Testis (tissue), 3 donors: ENCODE data around the gene TFG. TPM values are rescaled to one million over a fixed set of nuclear protein-coding genes. Genes with fewer than 3 reads are reported as not detected.
A peak's percentile ranks its signal among the peaks of the same experiment; 100 is the strongest.

Experiments
- DNase-seq: peaks from one replicate; pipeline ENCODE4 v3.0.0-alpha.2; 2019
- H3K27ac ChIP-seq, 2 donors: fragments of 200-600 bp; sonication (generic); one replicate each; pipeline ENCODE4 v1.5.1; 2019
- H3K27me3 ChIP-seq: fragments of 200-600 bp; sonication (generic); one replicate; pipeline ENCODE4 v1.5.1; 2019
- H3K36me3 ChIP-seq: fragments of 200-600 bp; sonication (generic); one replicate; pipeline ENCODE4 v1.5.1; 2017; ENCODE audit warnings: low read depth; ENCODE audit errors: missing control alignments
- H3K4me1 ChIP-seq: fragments of 200-600 bp; sonication (generic); one replicate; pipeline ENCODE4 v1.5.1; 2019
- H3K4me3 ChIP-seq, 2 donors: fragments of 200-600 bp; sonication (generic); one replicate each; pipeline ENCODE4 v1.5.1; 2017 to 2019
- H3K9me3 ChIP-seq: fragments of 200-600 bp; sonication (generic); one replicate; pipeline ENCODE4 v1.5.1; 2017
- CTCF ChIP-seq, 3 experiments: fragments of 450-650 bp in 2 of 3; fragments of 200-600 bp in 1 of 3; sonication (generic) in 1 of 3; IDR thresholded peaks; one replicate each; pipeline ENCODE4 v1.5.1; 2016 to 2019; ENCODE audit warnings: antibody characterized with exemption in 3 of 3, mild to moderate bottlenecking in 2 of 3, moderate library complexity in 1 of 3
- POLR2A ChIP-seq: fragments of 450-650 bp; IDR thresholded peaks from one replicate; pipeline ENCODE4 v1.6.1; 2017; ENCODE audit warnings: antibody characterized with exemption, mild to moderate bottlenecking, moderate library complexity
- WGBS, 2 donors: methylation state at CpG; one replicate each; pipeline ENCODE4 v1.1.5; 2018; 5-methylcytosine and 5-hydroxymethylcytosine counted together
- intact Hi-C: fragments of 100-400 bp; cut with DNase I; formaldehyde crosslinking; loops from one replicate; pipeline ENCODE4 v1.15.1; 2023; ENCODE audit warnings: low total_unique reads
- polyA plus RNA-seq: library from polyadenylated mRNA; stranded (reverse); fragments of 350-450 nt; fragmentation: Illumina TruSeq; extraction: RNeasy Lipid Tissue Mini Kit (QIAGEN cat#74804); gene quantifications from one replicate; pipeline ENCODE4 v1.2.3, GENCODE V29; 2014; ENCODE audit warnings: low read depth, low replicate concordance; ENCODE audit not compliant: insufficient read depth
- total RNA-seq, 2 donors: library from RNA; depleted of rRNA; stranded (reverse); fragments of >200 nt; gene quantifications; one replicate each; pipeline ENCODE4 v1.2.3, GENCODE V29; 2016

TFG gene
- total and polyA plus RNA-seq, 3 donors from 2014 or later, result 107 to 116 (median 107) TPM

GRCh38 chr3:100702082-100702979 lies 7.0 kb upstream of the TFG start:
- DNase-seq, result no peak

GRCh38 chr3:100702980-100703345 lies 6.3 kb upstream of the TFG start:
- no peaks in the 10 kb centered on the region for H3K27me3 ChIP-seq
- WGBS, 2 donors, result 72 to 76% methylated on average over 5 of the region's 5 CpGs

More at GRCh38 chr3:100702082-100702979, 7.0 kb upstream of the TFG start:
- TF ChIP-seq POLR2A, result no peak
- TF ChIP-seq CTCF (IDR thresholded peaks at IDR 0.05), result no peak
- no peaks in the 10 kb centered on the region for H3K9me3 ChIP-seq
- no peak overlapping the region for H3K4me3 ChIP-seq
- 85 to 88% methylated on average over 4 of the region's 4 CpGs for WGBS, 2 donors
- H3K4me1 ChIP-seq, result no peaks in the 10 kb centered on the region
- no peak overlapping the region for H3K27ac ChIP-seq
- H3K36me3 ChIP-seq, result no peaks in the 10 kb centered on the region
- no peaks in the 10 kb centered on the region for H3K27me3 ChIP-seq
- intact Hi-C loops, result no loop called here

GRCh38 chr3:100703865-100704264 lies 5.4 kb upstream of the TFG start:
- WGBS, 2 donors, result 69 to 72% methylated on average over 4 of the region's 4 CpGs

More at GRCh38 chr3:100702980-100703345, 6.3 kb upstream of the TFG start:
- Histone ChIP-seq H3K36me3 (no peaks in the 10 kb centered on the region), H3K27ac (no peak overlapping the region), H3K4me3 (no peak overlapping the region), H3K4me1 (no peaks in the 10 kb centered on the region), H3K9me3 (no peaks in the 10 kb centered on the region)
- DNase-seq, result no peak
- intact Hi-C loops, result no loop called here
- TF ChIP-seq POLR2A (no peak), CTCF (IDR thresholded peaks at IDR 0.05) (no peak)

GRCh38 chr3:100706365-100706764 lies 2.9 kb upstream of the TFG start:
- Histone ChIP-seq H3K36me3 (no peaks in the 10 kb centered on the region), H3K27ac (no peak overlapping the region), H3K27me3 (no peaks in the 10 kb centered on the region), H3K9me3 (no peaks in the 10 kb centered on the region), H3K4me3 (no peak overlapping the region), H3K4me1 (peaks cover under 1% of the 10 kb centered on the region)
- no peak for DNase-seq
- intact Hi-C loops, result no loop called here
- TF ChIP-seq POLR2A, result no peak
- TF ChIP-seq CTCF (IDR thresholded peaks at IDR 0.05), result no peak
- WGBS, 2 donors, result 73 to 78% methylated on average over 3 of the region's 3 CpGs

More at GRCh38 chr3:100703865-100704264, 5.4 kb upstream of the TFG start:
- Histone ChIP-seq H3K4me1 (no peaks in the 10 kb centered on the region), H3K9me3 (no peaks in the 10 kb centered on the region), H3K36me3 (no peaks in the 10 kb centered on the region), H3K4me3 (no peak overlapping the region), H3K27ac (no peak overlapping the region), H3K27me3 (no peaks in the 10 kb centered on the region)
- DNase-seq, result no peak
- intact Hi-C loops, result no loop called here
- TF ChIP-seq CTCF (IDR thresholded peaks at IDR 0.05) (no peak), POLR2A (no peak)

GRCh38 chr3:100708644-100708988 lies 678 bp upstream of the TFG start:
- Histone ChIP-seq H3K36me3 (no peaks in the 10 kb centered on the region), H3K27ac (peak overlapping the region; percentile 99), H3K27me3 (no peaks in the 10 kb centered on the region), H3K9me3 (no peaks in the 10 kb centered on the region), H3K4me1 (peaks cover 11% of the 10 kb centered on the region), H3K4me3 (peak overlapping the region; percentile 82 to 99)
- intact Hi-C loops, result no loop called here
- TF ChIP-seq POLR2A, result no peak
- TF ChIP-seq CTCF (IDR thresholded peaks at IDR 0.05), result no peak
- 64 to 84% methylated on average over 3 of the region's 3 CpGs for WGBS, 2 donors
- DNase-seq, result no peak
